Fibroblast of lung (primary cell): Measurements from ENCODE around the gene LBX1. TPM values are rescaled to one million over a fixed set of nuclear protein-coding genes. Genes with fewer than 3 reads are reported as not detected.

Source experiments
- DNase-seq, 2 donors: peaks; one replicate each; pipeline versions ENCODE4 v3.0.0 to v3.0.0-alpha.2; 2010; ENCODE audit warnings: low read depth in 2 of 2
- H2AFZ ChIP-seq: 2 replicates; pipeline ENCODE4 v1.5.1; 2012; ENCODE audit warnings: low read length, control low read depth, inconsistent platforms
- H3K27ac ChIP-seq: 2 replicates; pipeline ENCODE4 v1.5.1; 2011; ENCODE audit warnings: low read length, control low read depth; ENCODE audit not compliant: insufficient read depth
- H3K27me3 ChIP-seq: 2 replicates; pipeline ENCODE4 v1.5.1; 2011; ENCODE audit warnings: mild to moderate bottlenecking, low read length; ENCODE audit not compliant: control insufficient read depth, insufficient read depth
- H3K36me3 ChIP-seq: 2 replicates; pipeline ENCODE4 v1.5.1; 2011; ENCODE audit warnings: low read length; ENCODE audit not compliant: control insufficient read depth, insufficient read depth
- H3K4me1 ChIP-seq: 2 replicates; pipeline ENCODE4 v1.5.1; 2011; ENCODE audit warnings: low read length; ENCODE audit not compliant: control insufficient read depth, insufficient read depth; ENCODE audit errors: extremely low read depth
- H3K4me2 ChIP-seq: 2 replicates; pipeline ENCODE4 v1.5.1; 2011; ENCODE audit warnings: low read length, control low read depth; ENCODE audit not compliant: insufficient read depth; ENCODE audit errors: extremely low read depth
- H3K4me3 ChIP-seq, 4 experiments: fragments of 200-600 bp in 1 of 4; sonication (generic) in 1 of 4; replicated peaks in 1 of 4; 2 replicates each; pipeline ENCODE4 v1.5.1; 2011 to 2016; ENCODE audit warnings: low read length in 4 of 4, low read depth in 3 of 4, mild to moderate bottlenecking in 3 of 4, control low read depth in 2 of 4, inconsistent platforms in 1 of 4, mixed read lengths in 1 of 4; ENCODE audit not compliant: insufficient read depth in 1 of 4; ENCODE audit errors: control extremely low read depth in 1 of 4
- H3K79me2 ChIP-seq: 2 replicates; pipeline ENCODE4 v1.5.1; 2012; ENCODE audit warnings: mild to moderate bottlenecking, low read length, inconsistent platforms; ENCODE audit not compliant: control insufficient read depth, insufficient read depth
- H3K9ac ChIP-seq: 2 replicates; pipeline ENCODE4 v1.5.1; 2011; ENCODE audit warnings: mild to moderate bottlenecking, low read length, control low read depth; ENCODE audit not compliant: insufficient read depth
- H3K9me3 ChIP-seq: 2 replicates; pipeline ENCODE4 v1.5.1; 2012; ENCODE audit warnings: low read depth, low read length; ENCODE audit not compliant: control insufficient read depth, insufficient read depth
- H4K20me1 ChIP-seq: 2 replicates; pipeline ENCODE4 v1.5.1; 2011; ENCODE audit warnings: low read length; ENCODE audit not compliant: control insufficient read depth, insufficient read depth; ENCODE audit errors: extremely low read depth
- EZH2 ChIP-seq: IDR thresholded peaks from 2 replicates; pipeline ENCODE4 v1.5.1; 2012; ENCODE audit warnings: low read length, control low read depth, mild to moderate bottlenecking; ENCODE audit errors: missing control alignments
- polyA plus RNA-seq, 2 donors: library from polyadenylated mRNA; depleted of rRNA in 1 of 2; stranded (reverse) in 1 of 2; unstranded in 1 of 2; fragments of >200 nt; gene quantifications; 2 replicates each; pipeline ENCODE4 v1.2.1, GENCODE V29; 2011 to 2012; ENCODE audit warnings: missing spikeins in 1 of 2
- total RNA-seq: library from RNA; depleted of rRNA; stranded (reverse); fragments of >200 nt; gene quantifications from 2 replicates; pipeline ENCODE4 v1.2.1, GENCODE V29; 2014
- TF ChIP-seq, protein P1 (sequence below), 2 donors: IDR thresholded peaks in 1 of 2; conservative IDR thresholded peaks in 1 of 2; 1 replicate in 1 of 2; 2 replicates in 1 of 2; pipeline ENCODE4 v1.5.1; 2011 to 2012; ENCODE audit warnings: low read length in 2 of 2, control low read depth in 1 of 2, inconsistent platforms in 1 of 2, low read depth in 1 of 2, mild to moderate bottlenecking in 1 of 2

The LBX1 gene
- total and polyA plus RNA-seq, 2 donors (not counting 1 experiment from before 2014, with no cell fraction given), result under 0.01 TPM; not detected in 1

GRCh38 chr10:101188942-101189341 lies 40.3 kb downstream of the LBX1 start:
- TF ChIP-seq, protein P1, sequence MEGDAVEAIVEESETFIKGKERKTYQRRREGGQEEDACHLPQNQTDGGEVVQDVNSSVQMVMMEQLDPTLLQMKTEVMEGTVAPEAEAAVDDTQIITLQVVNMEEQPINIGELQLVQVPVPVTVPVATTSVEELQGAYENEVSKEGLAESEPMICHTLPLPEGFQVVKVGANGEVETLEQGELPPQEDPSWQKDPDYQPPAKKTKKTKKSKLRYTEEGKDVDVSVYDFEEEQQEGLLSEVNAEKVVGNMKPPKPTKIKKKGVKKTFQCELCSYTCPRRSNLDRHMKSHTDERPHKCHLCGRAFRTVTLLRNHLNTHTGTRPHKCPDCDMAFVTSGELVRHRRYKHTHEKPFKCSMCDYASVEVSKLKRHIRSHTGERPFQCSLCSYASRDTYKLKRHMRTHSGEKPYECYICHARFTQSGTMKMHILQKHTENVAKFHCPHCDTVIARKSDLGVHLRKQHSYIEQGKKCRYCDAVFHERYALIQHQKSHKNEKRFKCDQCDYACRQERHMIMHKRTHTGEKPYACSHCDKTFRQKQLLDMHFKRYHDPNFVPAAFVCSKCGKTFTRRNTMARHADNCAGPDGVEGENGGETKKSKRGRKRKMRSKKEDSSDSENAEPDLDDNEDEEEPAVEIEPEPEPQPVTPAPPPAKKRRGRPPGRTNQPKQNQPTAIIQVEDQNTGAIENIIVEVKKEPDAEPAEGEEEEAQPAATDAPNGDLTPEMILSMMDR (conservative IDR thresholded peaks at IDR 0.05 in 1 of 2, IDR thresholded peaks at IDR 0.05 in 1 of 2; ENCODE audit: low read depth in 1 of 2, low read length in 2 of 2), result no peak
- TF ChIP-seq EZH2, result no peak
- no peak overlapping the region for H3K9ac ChIP-seq
- no peak for DNase-seq

GRCh38 chr10:101183458-101184183 lies 45.6 kb downstream of the LBX1 start:
- no peak overlapping the region for H3K4me2 ChIP-seq
- DNase-seq, result no peak
- no peak overlapping the region for H2AFZ ChIP-seq
- TF ChIP-seq, protein P1 (conservative IDR thresholded peaks at IDR 0.05 in 1 of 2, IDR thresholded peaks at IDR 0.05 in 1 of 2; ENCODE audit: low read depth in 1 of 2, low read length in 2 of 2), result no peak
- TF ChIP-seq EZH2, result no peak
- H3K79me2 ChIP-seq, result no peaks in the 10 kb centered on the region
- H3K36me3 ChIP-seq, result no peaks in the 10 kb centered on the region
- H3K9ac ChIP-seq, result no peak overlapping the region
- H3K27me3 ChIP-seq, result peaks cover 2% of the 10 kb centered on the region
- no peaks in the 10 kb centered on the region for H4K20me1 ChIP-seq
- no peak overlapping the region for H3K27ac ChIP-seq
- no peaks in the 10 kb centered on the region for H3K9me3 ChIP-seq
- H3K4me1 ChIP-seq, result no peaks in the 10 kb centered on the region
- no peak overlapping the region for H3K4me3 ChIP-seq

More at GRCh38 chr10:101188942-101189341, 40.3 kb downstream of the LBX1 start:
- no peak overlapping the region for H3K4me2 ChIP-seq
- no peaks in the 10 kb centered on the region for H3K79me2 ChIP-seq
- no peaks in the 10 kb centered on the region for H3K9me3 ChIP-seq
- H3K27me3 ChIP-seq, result peaks cover 6% of the 10 kb centered on the region
- no peaks in the 10 kb centered on the region for H3K36me3 ChIP-seq
- no peak overlapping the region for H3K4me3 ChIP-seq
- H4K20me1 ChIP-seq, result no peaks in the 10 kb centered on the region
- no peak overlapping the region for H2AFZ ChIP-seq
- H3K4me1 ChIP-seq, result no peaks in the 10 kb centered on the region
- H3K27ac ChIP-seq, result no peak overlapping the region

GRCh38 chr10:101182936-101183335 lies 46.3 kb downstream of the LBX1 start:
- TF ChIP-seq, protein P1 (conservative IDR thresholded peaks at IDR 0.05 in 1 of 2, IDR thresholded peaks at IDR 0.05 in 1 of 2; ENCODE audit: low read depth in 1 of 2, low read length in 2 of 2), result no peak
- TF ChIP-seq EZH2, result no peak
- Histone ChIP-seq H3K27ac (no peak overlapping the region), H3K4me2 (no peak overlapping the region), H2AFZ (no peak overlapping the region), H3K79me2 (no peaks in the 10 kb centered on the region), H3K36me3 (no peaks in the 10 kb centered on the region), H4K20me1 (no peaks in the 10 kb centered on the region), H3K4me3 (no peak overlapping the region), H3K9ac (no peak overlapping the region), H3K27me3 (peaks cover 2% of the 10 kb centered on the region), H3K9me3 (no peaks in the 10 kb centered on the region), H3K4me1 (no peaks in the 10 kb centered on the region)
- DNase-seq, result no peak

Other genes with a start within 250 kb of the LBX1 start
- 54.4 and 61.4 TPM in 2 replicates for gene MRPL43, start 242.0 kb downstream of the LBX1 start, total RNA-seq
- gene MRPL43, start 242.0 kb downstream of the LBX1 start, polyA plus RNA-seq, result 62.1 and 87.5 TPM in 2 replicates
- 6.1 and 8.0 TPM in 2 replicates for gene TWNK, start 241.9 kb downstream of the LBX1 start, total RNA-seq
- gene TWNK, start 241.9 kb downstream of the LBX1 start, polyA plus RNA-seq, result 3.8 and 6.7 TPM in 2 replicates
- gene LZTS2, start 229.7 kb downstream of the LBX1 start, total RNA-seq, result 120 and 129 TPM in 2 replicates
- 33.2 and 34.7 TPM in 2 replicates for gene LZTS2, start 229.7 kb downstream of the LBX1 start, polyA plus RNA-seq
- 1.3 TPM in 2 replicates for gene PDZD7, start 198.3 kb downstream of the LBX1 start, total RNA-seq
- gene PDZD7, start 198.3 kb downstream of the LBX1 start, polyA plus RNA-seq, result 0.42 and 0.50 TPM in 2 replicates
- 39.3 and 55.0 TPM in 2 replicates for gene SFXN3, start 198.2 kb downstream of the LBX1 start, total RNA-seq
- gene SFXN3, start 198.2 kb downstream of the LBX1 start, polyA plus RNA-seq, result 79.3 and 90.9 TPM in 2 replicates
- gene KAZALD1, start 167.5 kb downstream of the LBX1 start, total RNA-seq, result 14.4 and 19.8 TPM in 2 replicates
- gene KAZALD1, start 167.5 kb downstream of the LBX1 start, polyA plus RNA-seq, result 4.6 and 15.3 TPM in 2 replicates
- not detected in 2 replicates for gene TLX1, start 98.2 kb downstream of the LBX1 start, total RNA-seq
- gene TLX1, start 98.2 kb downstream of the LBX1 start, polyA plus RNA-seq, result not detected in 2 replicates
- gene BTRC, start 124.7 kb upstream of the LBX1 start, total RNA-seq, result 9.2 and 9.5 TPM in 2 replicates
- 9.6 and 10.9 TPM in 2 replicates for gene BTRC, start 124.7 kb upstream of the LBX1 start, polyA plus RNA-seq